HT-29 (cell line): ENCODE results near the gene PSMD3. TPM values are rescaled to one million over a fixed set of nuclear protein-coding genes. Genes with fewer than 3 reads are reported as not detected.

Source experiments
- DNase-seq: peaks from one replicate; pipeline ENCODE4 v3.0.0-alpha.2; 2015; ENCODE audit warnings: low spot score
- total RNA-seq: library from RNA; depleted of rRNA; stranded (reverse); fragments of >200 nt; shearing (Covaris generic); gene quantifications from 2 replicates; pipeline ENCODE4 v1.2.3, GENCODE V29; 2014

Gene PSMD3
- total RNA-seq, 1 experiment from 2014 or later: 236 TPM

GRCh38 chr17:39960524-39961041 is 20.0 kb upstream of the PSMD3 start:
- no peak for DNase-seq

- no peak for DNase-seq
Observed at GRCh38 chr17:39962642-39963220, 17.9 kb upstream of the PSMD3 start, which contains the start of gene GSDMA. GSDMA (plus strand) TSS chr17:39963004; CDS start chr17:39965688, 2,684 bp downstream.

- DNase-seq: no peak
Observed at GRCh38 chr17:39963829-39964228, 16.8 kb upstream of the PSMD3 start.

DNA sequence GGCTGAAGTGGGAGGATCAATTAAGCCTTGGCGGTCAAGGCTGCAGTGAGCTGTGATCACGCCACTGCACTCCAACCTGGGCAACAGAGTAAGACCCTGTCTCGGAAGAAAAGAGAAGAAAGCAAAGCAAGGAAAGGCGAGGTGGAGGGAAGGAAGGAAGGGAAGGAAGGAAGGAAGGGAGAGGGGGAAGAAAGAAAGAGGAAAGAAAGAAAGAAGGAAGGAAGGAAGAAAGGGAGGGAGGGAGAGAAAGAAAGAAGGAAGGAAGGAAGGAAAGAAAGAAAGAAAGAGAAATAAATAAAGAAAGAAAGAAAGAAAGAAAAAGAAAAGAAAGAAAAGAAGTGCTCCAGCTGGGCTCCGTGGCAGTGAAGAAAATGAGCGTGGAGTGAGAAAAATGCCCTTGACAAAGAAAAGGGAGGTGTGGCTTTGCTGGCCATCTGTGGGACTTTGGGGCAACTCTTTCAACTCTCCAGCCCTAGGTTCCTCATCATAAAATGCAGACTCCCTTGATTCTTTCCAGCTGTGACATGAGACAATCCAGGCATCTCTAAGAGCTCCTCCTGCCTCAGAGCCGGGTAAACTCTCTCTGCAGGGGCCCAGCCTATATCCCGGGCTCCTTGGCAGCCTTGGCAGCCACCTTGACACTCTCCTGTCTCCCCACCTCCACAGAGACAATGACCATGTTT is 15.4 kb upstream of the PSMD3 start:
- DNase-seq: no peak

- no peak for DNase-seq
Observed at GRCh38 chr17:39966771-39967170, 13.8 kb upstream of the PSMD3 start.

DNA sequence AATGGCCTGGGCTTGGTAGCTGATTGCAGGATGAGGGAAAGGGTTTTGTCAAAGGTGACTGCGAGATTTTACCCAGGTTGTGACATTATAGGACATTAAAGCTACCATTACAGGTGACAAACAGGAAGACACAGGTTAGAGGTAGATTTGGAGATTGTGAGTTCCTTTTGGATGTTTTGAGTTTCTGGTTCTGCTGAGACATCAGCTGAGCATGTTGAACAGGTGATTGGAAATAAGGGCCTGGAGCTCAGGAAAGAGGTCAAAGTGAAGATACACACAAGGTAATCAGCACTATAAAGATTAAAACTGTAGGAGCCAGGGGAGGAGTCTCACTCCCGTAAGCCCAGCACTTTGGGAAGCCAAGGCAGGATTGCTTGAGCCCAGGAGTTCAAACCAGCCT is 11.8 kb upstream of the PSMD3 start:
- no peak for DNase-seq

- no peak for DNase-seq
Observed at GRCh38 chr17:39969375-39969774, 11.2 kb upstream of the PSMD3 start.

- DNase-seq: no peak
Observed at GRCh38 chr17:39970157-39970692, 10.4 kb upstream of the PSMD3 start.

- no peak for DNase-seq
Observed at GRCh38 chr17:39971076-39971603, 9.5 kb upstream of the PSMD3 start.

GRCh38 chr17:39972271-39972670 is 8.3 kb upstream of the PSMD3 start:
- no peak for DNase-seq

DNA sequence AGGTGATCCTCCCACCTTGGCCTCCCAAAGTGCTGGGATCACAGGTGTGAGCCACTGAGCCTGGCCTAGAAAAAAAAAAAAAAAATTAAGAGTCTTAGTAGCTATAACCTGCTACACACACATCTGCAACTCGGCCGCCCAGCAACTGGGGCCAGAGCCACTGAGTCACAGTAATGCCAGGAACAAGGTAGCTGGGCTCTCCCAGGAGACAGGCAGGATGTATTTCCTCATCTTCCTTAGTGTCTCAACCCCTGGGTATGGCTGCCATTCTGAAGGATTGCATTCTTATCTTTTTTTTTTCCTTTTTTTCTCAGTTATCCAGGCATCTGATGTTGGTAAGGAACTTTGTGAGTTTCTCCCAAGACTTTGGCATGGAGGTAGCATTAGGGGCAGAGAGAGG is 7.1 kb upstream of the PSMD3 start:
- no peak for DNase-seq

- peak; percentile 4 for DNase-seq
Observed at GRCh38 chr17:39974433-39974832, 6.2 kb upstream of the PSMD3 start.

- no peak for DNase-seq
Observed at GRCh38 chr17:39975801-39976200, 4.8 kb upstream of the PSMD3 start.

GRCh38 chr17:39979016-39979670 is 1.5 kb upstream of the PSMD3 start:
- DNase-seq: no peak

DNA sequence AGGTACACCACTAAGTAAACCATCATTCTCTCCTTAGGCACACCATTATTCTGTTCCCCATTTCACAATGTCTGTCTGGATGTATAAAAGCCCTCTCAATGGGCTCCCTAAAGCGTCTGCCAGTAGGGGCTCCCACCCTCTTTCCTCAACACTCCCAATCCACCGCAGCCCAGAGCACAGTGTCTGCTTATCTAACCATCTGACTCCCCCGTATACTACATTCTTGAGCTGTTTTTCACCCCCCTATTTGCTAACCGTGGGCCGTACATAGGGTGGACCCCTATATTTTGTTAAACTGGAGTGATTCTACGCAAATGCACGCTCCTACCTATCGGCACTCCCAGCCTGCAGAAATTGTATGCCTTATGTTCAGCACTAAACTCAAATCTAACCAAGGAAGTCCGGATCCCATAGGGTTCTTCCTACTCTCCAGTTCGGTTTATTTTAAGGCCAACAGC is 685 bp upstream of the PSMD3 start:
- DNase-seq: no peak

DNA sequence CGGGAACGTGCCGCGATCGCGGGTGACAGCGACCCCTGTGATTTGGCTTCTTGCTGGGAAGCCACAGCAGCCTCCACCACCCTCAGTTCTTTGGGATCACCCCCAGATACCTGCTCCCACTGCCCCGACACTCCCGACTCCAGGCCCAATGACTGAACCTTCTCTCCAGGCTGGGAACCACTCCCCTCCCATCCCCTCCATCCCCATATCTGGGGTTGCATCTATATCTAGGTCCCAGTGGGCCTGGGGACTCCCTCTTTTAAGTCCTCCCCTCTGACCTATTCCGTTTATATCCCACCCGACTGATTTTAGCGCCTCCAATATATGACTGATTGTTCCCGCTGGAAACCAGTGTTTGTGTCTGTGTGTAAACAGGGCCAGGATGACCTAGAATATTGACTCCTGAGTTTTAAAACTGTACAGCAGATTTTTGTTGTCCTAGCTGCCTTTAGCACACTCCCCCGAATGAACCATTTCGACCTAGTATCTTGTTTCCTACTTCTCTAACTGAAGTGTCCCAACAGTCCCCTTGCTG is 667 bp downstream of the PSMD3 start:
- no peak for DNase-seq

DNA sequence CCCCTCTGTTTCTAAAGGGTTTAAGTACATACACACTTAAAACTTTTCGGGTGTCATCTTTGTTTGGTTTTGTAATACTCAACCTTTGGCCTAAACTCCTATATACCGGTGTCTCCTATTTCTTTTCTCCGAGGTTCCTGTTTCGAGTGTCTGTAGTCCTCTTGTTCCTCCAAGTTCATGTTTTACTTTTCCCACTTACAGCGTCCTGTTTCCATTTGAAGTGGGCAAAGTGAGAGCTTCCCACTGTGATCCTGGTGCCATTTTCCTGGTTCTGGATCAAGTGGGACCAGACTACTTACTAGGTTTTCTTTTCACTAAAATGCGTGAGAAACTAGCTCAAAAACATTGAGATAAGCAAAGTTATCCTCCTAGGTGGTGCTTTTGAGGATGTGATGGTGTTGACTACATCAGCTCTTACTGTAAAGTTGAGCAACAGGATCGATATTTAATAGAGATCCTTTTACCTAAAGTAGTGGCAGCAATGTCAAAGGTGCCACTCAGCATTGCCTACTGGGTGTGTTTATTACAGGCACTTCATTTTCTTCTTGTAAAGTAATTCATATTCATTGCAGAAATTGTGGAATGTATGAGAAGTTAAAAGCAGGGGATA is 1.3 kb downstream of the PSMD3 start:
- DNase-seq: no peak

DNA sequence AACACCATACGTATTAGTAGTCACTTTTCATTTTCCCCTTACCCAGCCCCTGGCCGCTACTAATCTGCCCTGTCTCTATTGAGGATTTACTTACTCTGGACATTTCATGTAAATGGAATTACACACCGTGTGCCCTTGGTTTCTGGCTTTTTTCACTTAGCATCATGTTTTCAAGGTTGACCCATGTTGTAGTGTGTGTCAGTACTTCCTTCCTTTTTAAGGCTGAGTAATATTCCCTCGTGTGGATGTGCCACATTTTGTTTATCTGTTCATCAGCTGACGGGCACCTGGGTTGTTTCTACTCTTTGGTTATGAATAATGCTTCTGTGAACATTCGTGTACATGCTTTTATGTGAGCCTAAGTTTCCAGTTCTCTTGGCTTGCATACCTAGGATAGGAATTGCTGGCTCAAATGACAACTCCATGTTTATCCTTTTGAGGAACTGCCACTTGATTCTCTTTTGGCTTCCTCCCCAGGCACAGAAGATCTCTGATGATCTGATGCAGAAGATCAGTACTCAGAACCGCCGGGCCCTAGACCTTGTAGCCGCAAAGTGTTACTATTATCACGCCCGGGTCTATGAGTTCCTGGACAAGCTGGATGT is 7.7 kb downstream of the PSMD3 start:
- DNase-seq: no peak

GRCh38 chr17:39994448-39994847 is 13.8 kb downstream of the PSMD3 start:
- DNase-seq: no peak

- no peak for DNase-seq
Observed at GRCh38 chr17:39995438-39995837, 14.8 kb downstream of the PSMD3 start.

- DNase-seq: no peak
Observed at GRCh38 chr17:39996162-39996561, 15.6 kb downstream of the PSMD3 start.
